ENCODE measurements around the gene JMJD8. TPM values are rescaled to one million over a fixed set of nuclear protein-coding genes. Genes with fewer than 3 reads are reported as not detected.
A peak's percentile ranks its signal among the peaks of the same experiment; 100 is the strongest.

JMJD8 gene
- total and polyA plus RNA-seq, 4 donors = 21.2 to 52.6 (median 33.4) TPM

GRCh38 chr16:660132-660458, 24.0 kb downstream of the JMJD8 start:
- H3K4me3 ChIP-seq (ENCODE audit: low read depth in 1 of 3, low read length in 3 of 3) = no peak overlapping the region
- H3K27me3 ChIP-seq (ENCODE audit: control insufficient read depth in 4 of 4, insufficient read depth in 4 of 4, low read length in 3 of 4) = no peaks in the 10 kb centered on the region
- no peak overlapping the region for H3K9ac ChIP-seq (ENCODE audit: low read depth in 1 of 2, low read length in 2 of 2)
- 67% methylated on average over 6 of the region's 6 CpGs for WGBS
- H3K36me3 ChIP-seq (ENCODE audit: control insufficient read depth in 4 of 4, insufficient read depth in 3 of 4, low read depth in 1 of 4, low read length in 3 of 4) = peaks cover 0 to 6% (median 1%) of the 10 kb centered on the region in 4 donors
- TF ChIP-seq REST (IDR thresholded peaks at IDR 0.05) (no peak), SP1 (IDR thresholded peaks at IDR 0.05) (no peak), ATF3 (IDR thresholded peaks at IDR 0.05) (no peak), YY1 (IDR thresholded peaks at IDR 0.05) (no peak), EGR1 (IDR thresholded peaks at IDR 0.05; ENCODE audit: low read depth in 2 of 2) (no peak), RAD21 (IDR thresholded peaks at IDR 0.05) (no peak), MAX (IDR thresholded peaks at IDR 0.05) (no peak), CTCF (IDR thresholded peaks at IDR 0.05; ENCODE audit: low read depth, low read length, missing input control) (no peak), FOXA2 (IDR thresholded peaks at IDR 0.05) (no peak), RXRA (IDR thresholded peaks at IDR 0.05) (no peak), NR2F2 (IDR thresholded peaks at IDR 0.05) (no peak)
- peaks cover 10 to 22% (median 15%) of the 10 kb centered on the region in 4 donors for H3K4me1 ChIP-seq (ENCODE audit: control insufficient read depth in 4 of 4, insufficient read depth in 4 of 4, low read length in 3 of 4)
- H3K27ac ChIP-seq (ENCODE audit: low read depth in 1 of 2, low read length in 2 of 2) = peak overlapping the region in 1 of 2 donors; percentile 50
- no peak for DNase-seq (ENCODE audit: low spot score)
- no peaks in the 10 kb centered on the region for H3K9me3 ChIP-seq (ENCODE audit: control insufficient read depth in 4 of 4, low read length in 3 of 4)

GRCh38 chr16:659618-660017, 24.5 kb downstream of the JMJD8 start:
- Histone ChIP-seq H3K27me3 (ENCODE audit: control insufficient read depth in 4 of 4, insufficient read depth in 4 of 4, low read length in 3 of 4) (no peaks in the 10 kb centered on the region), H3K4me1 (ENCODE audit: control insufficient read depth in 4 of 4, insufficient read depth in 4 of 4, low read length in 3 of 4) (peaks cover 10 to 22% (median 15%) of the 10 kb centered on the region in 4 donors), H3K27ac (ENCODE audit: low read depth in 1 of 2, low read length in 2 of 2) (no peak overlapping the region), H3K9me3 (ENCODE audit: control insufficient read depth in 4 of 4, low read length in 3 of 4) (no peaks in the 10 kb centered on the region), H3K4me3 (ENCODE audit: low read depth in 1 of 3, low read length in 3 of 3) (no peak overlapping the region), H3K9ac (ENCODE audit: low read depth in 1 of 2, low read length in 2 of 2) (no peak overlapping the region), H3K36me3 (ENCODE audit: control insufficient read depth in 4 of 4, insufficient read depth in 3 of 4, low read depth in 1 of 4, low read length in 3 of 4) (peaks cover 0 to 6% (median 1%) of the 10 kb centered on the region in 4 donors)
- no peak for DNase-seq (ENCODE audit: low spot score)
- WGBS = 92% methylated on average over 20 of the region's 20 CpGs
- TF ChIP-seq GABPA (IDR thresholded peaks at IDR 0.05 in 1 of 2, conservative IDR thresholded peaks at IDR 0.05 in 1 of 2) (no peak), ZBTB33 (IDR thresholded peaks at IDR 0.05) (no peak), RXRA (IDR thresholded peaks at IDR 0.05) (no peak), HNF4G (IDR thresholded peaks at IDR 0.05) (no peak), FOXA1 (IDR thresholded peaks at IDR 0.05) (no peak), EGR1 (IDR thresholded peaks at IDR 0.05; ENCODE audit: low read depth in 2 of 2) (no peak), JUND (IDR thresholded peaks at IDR 0.05) (no peak), CTCF (IDR thresholded peaks at IDR 0.05; ENCODE audit: low read depth, low read length, missing input control) (no peak), MAX (IDR thresholded peaks at IDR 0.05) (no peak), TAF1 (conservative IDR thresholded peaks at IDR 0.05) (no peak), SP1 (IDR thresholded peaks at IDR 0.05) (no peak), YY1 (IDR thresholded peaks at IDR 0.05) (no peak), FOXA2 (IDR thresholded peaks at IDR 0.05) (no peak), ATF3 (IDR thresholded peaks at IDR 0.05) (no peak), NR2F2 (IDR thresholded peaks at IDR 0.05) (no peak), REST (IDR thresholded peaks at IDR 0.05) (no peak)
